SK-N-SH (cell line): Measurements from ENCODE around the gene UBASH3B. TPM values are rescaled to one million over a fixed set of nuclear protein-coding genes. Genes with fewer than 3 reads are reported as not detected.

ENCODE experiments used
- CTCF ChIA-PET: fragments of 300-600, 350-600 bp; formaldehyde crosslinking; extraction: SDS; loops from one replicate; lab custom pipeline; 2021; lab: Yijun Ruan, JAX
- POLR2A ChIA-PET: fragments of 350-600 bp; sonication (Branson Sonifier 250); formaldehyde crosslinking; extraction: SDS; loops from one replicate; lab custom pipeline; 2020; ENCODE audit warnings: antibody characterized with exemption, inconsistent platforms; lab: Yijun Ruan, JAX
- DNase-seq: peaks from one replicate; pipeline ENCODE4 v3.0.0; 2012
- H2AFZ ChIP-seq: fragments of 200-600 bp; sonication (generic); 2 replicates; pipeline ENCODE4 v1.8.1; 2016; ENCODE audit warnings: antibody characterized with exemption, mild to moderate bottlenecking, low read depth
- H3F3A ChIP-seq: fragments of 200-600 bp; sonication (generic); replicated peaks from 2 replicates; pipeline ENCODE3; 2016; ENCODE audit warnings: antibody characterized with exemption, mild to moderate bottlenecking; ENCODE audit not compliant: insufficient read depth
- H3K27ac ChIP-seq, 2 experiments: fragments of 200-500 bp in 1 of 2; fragments of 200-600 bp in 1 of 2; sonication (Bioruptor generic) in 1 of 2; sonication (generic), shearing (Covaris generic) in 1 of 2; 2 replicates each; pipeline versions ENCODE4 v1.5.1 to v1.6.1; 2014 to 2016; ENCODE audit warnings: low read depth in 2 of 2, inconsistent platforms in 1 of 2, low read length in 1 of 2, mild to moderate bottlenecking in 1 of 2, mixed read lengths in 1 of 2
- H3K27me3 ChIP-seq: fragments of 200-600 bp; sonication (generic), shearing (Covaris generic); 2 replicates; pipeline ENCODE4 v1.6.1; 2016; ENCODE audit warnings: mixed run types; ENCODE audit not compliant: insufficient read depth
- H3K36me3 ChIP-seq, 2 experiments: fragments of 200-500 bp in 1 of 2; fragments of 200-600 bp in 1 of 2; sonication (Bioruptor generic) in 1 of 2; sonication (generic) in 1 of 2; replicated peaks in 1 of 2; 2 replicates each; pipeline versions ENCODE3 to v1.5.1; 2014 to 2016; ENCODE audit warnings: low read length in 1 of 2, mild to moderate bottlenecking in 1 of 2; ENCODE audit not compliant: insufficient read depth in 2 of 2, control insufficient read depth in 1 of 2
- H3K4me1 ChIP-seq, 2 experiments: fragments of 200-500 bp in 1 of 2; fragments of 200-600 bp in 1 of 2; sonication (Bioruptor generic) in 1 of 2; sonication (generic), shearing (Covaris generic) in 1 of 2; 2 replicates each; pipeline versions ENCODE4 v1.5.1 to v1.6.1; 2014 to 2016; ENCODE audit warnings: low read depth in 1 of 2, low read length in 1 of 2, mixed run types in 1 of 2; ENCODE audit not compliant: insufficient read depth in 2 of 2, control insufficient read depth in 1 of 2
- H3K4me2 ChIP-seq: fragments of 200-600 bp; sonication (generic), shearing (Covaris generic); 2 replicates; pipeline ENCODE4 v1.6.1; 2017; ENCODE audit warnings: mixed run types
- H3K4me3 ChIP-seq, 2 experiments: fragments of 200-500 bp in 1 of 2; fragments of 200-600 bp in 1 of 2; sonication (Bioruptor generic) in 1 of 2; sonication (generic), shearing (Covaris generic) in 1 of 2; 2 replicates each; pipeline versions ENCODE4 v1.5.1 to v1.8.1; 2014 to 2016; ENCODE audit warnings: low read depth in 2 of 2, inconsistent platforms in 1 of 2, low read length in 1 of 2, mild to moderate bottlenecking in 1 of 2, mixed read lengths in 1 of 2, moderate library complexity in 1 of 2
- H3K79me2 ChIP-seq: fragments of 200-600 bp; sonication (generic); 2 replicates; pipeline ENCODE4 v1.8.1; 2017; ENCODE audit warnings: mild to moderate bottlenecking; ENCODE audit not compliant: insufficient read depth
- H3K9ac ChIP-seq: fragments of 200-600 bp; sonication (generic); 2 replicates; pipeline ENCODE4 v1.6.1; 2017; ENCODE audit warnings: mixed run types
- H3K9me2 ChIP-seq: fragments of 200-600 bp; sonication (generic); 2 replicates; pipeline ENCODE4 v1.6.1; 2017; ENCODE audit warnings: mixed run types
- H3K9me3 ChIP-seq: fragments of 200-600 bp; sonication (generic); 2 replicates; pipeline ENCODE4 v1.6.1; 2017; ENCODE audit warnings: mixed run types, mild to moderate bottlenecking, moderate library complexity
- H4K20me1 ChIP-seq: fragments of 200-600 bp; sonication (generic); 2 replicates; pipeline ENCODE4 v1.6.1; 2017; ENCODE audit warnings: mild to moderate bottlenecking, mixed run types; ENCODE audit not compliant: insufficient read depth
- CHD2 ChIP-seq: fragments of 150-350 bp; IDR thresholded peaks from 2 replicates; pipeline ENCODE4 v1.6.1; 2018; ENCODE audit warnings: low read length; ENCODE audit not compliant: partially characterized antibody
- EP300 ChIP-seq, 2 experiments: IDR thresholded peaks; 2 replicates each; pipeline versions ENCODE4 v1.4.0 to v1.6.1; 2012; ENCODE audit warnings: borderline replicate concordance in 1 of 2, low read depth in 1 of 2, low read length in 1 of 2
- EZH2phosphoT487 ChIP-seq: fragments of 200-600 bp; sonication (generic); IDR thresholded peaks from 2 replicates; pipeline ENCODE4 v1.6.1; 2017; ENCODE audit warnings: low read depth, mixed run types, mild to moderate bottlenecking, antibody characterized with exemption, moderate library complexity, borderline replicate concordance
- FOXJ3 ChIP-seq: sonication (generic); formaldehyde crosslinking; IDR thresholded peaks from 2 replicates; pipeline ENCODE4 v1.5.1; 2020; ENCODE audit warnings: mild to moderate bottlenecking, missing genetic modification reagents
- FOXM1 ChIP-seq: IDR thresholded peaks from 2 replicates; pipeline ENCODE4 v1.4.0; 2012; ENCODE audit warnings: low read depth, mild to moderate bottlenecking
- MEF2A ChIP-seq: IDR thresholded peaks from 2 replicates; pipeline ENCODE4 v1.4.0; 2012; ENCODE audit warnings: low read depth, borderline replicate concordance
- MXI1 ChIP-seq: IDR thresholded peaks from 2 replicates; pipeline ENCODE4 v1.6.1; 2012; ENCODE audit warnings: mild to moderate bottlenecking, low read depth, low read length, improper control_type of control experiment
- NRF1 ChIP-seq: IDR thresholded peaks from 2 replicates; pipeline ENCODE4 v1.6.1; 2012; ENCODE audit warnings: low read depth, mild to moderate bottlenecking, low read length
- RAD21 ChIP-seq: IDR thresholded peaks from 2 replicates; pipeline ENCODE4 v1.6.1; 2012; ENCODE audit warnings: mild to moderate bottlenecking, low read length
- RFX5 ChIP-seq: IDR thresholded peaks from 2 replicates; pipeline ENCODE4 v1.6.1; 2012; ENCODE audit warnings: mild to moderate bottlenecking, improper control_type of control experiment, low read length
- SIN3A ChIP-seq: IDR thresholded peaks from 2 replicates; pipeline ENCODE4 v1.6.1; 2012; ENCODE audit warnings: low read depth, mild to moderate bottlenecking, low read length, moderate library complexity, borderline replicate concordance
- TAF1 ChIP-seq: IDR thresholded peaks from 2 replicates; pipeline ENCODE4 v1.6.1; 2012; ENCODE audit warnings: low read depth, mild to moderate bottlenecking, low read length, moderate library complexity, borderline replicate concordance
- TEAD4 ChIP-seq: IDR thresholded peaks from 2 replicates; pipeline ENCODE4 v1.4.0; 2012; ENCODE audit warnings: mild to moderate bottlenecking, borderline replicate concordance; ENCODE audit not compliant: insufficient read depth
- WGBS: methylation state at CpG from one replicate; pipeline ENCODE4 v1.1.6; 2017; ENCODE audit warnings: low lambda C conversion rate; 5-methylcytosine and 5-hydroxymethylcytosine counted together
- polyA plus RNA-seq, 3 experiments: library from polyadenylated mRNA; depleted of rRNA; stranded (reverse); fragments of >200 nt; gene quantifications; 2 replicates each; pipeline ENCODE4 v1.2.3, GENCODE V29; 2012
- TF ChIP-seq, protein P1 (sequence below): IDR thresholded peaks from 2 replicates; pipeline ENCODE4 v1.4.0; 2012; ENCODE audit warnings: low read depth, borderline replicate concordance
- TF ChIP-seq, protein P2 (sequence below): IDR thresholded peaks from 2 replicates; pipeline ENCODE4 v1.4.0; 2012; ENCODE audit warnings: low read depth, borderline replicate concordance
- TF ChIP-seq, protein P3 (sequence below): fragments of 150-350 bp; IDR thresholded peaks from 2 replicates; pipeline ENCODE4 v1.6.1; 2017; ENCODE audit warnings: antibody characterized with exemption, low read length, low read depth, borderline replicate concordance
- TF ChIP-seq, protein P4 (sequence below): fragments of 200-600 bp; sonication (generic); IDR thresholded peaks from 2 replicates; pipeline ENCODE4 v1.6.1; 2017; ENCODE audit warnings: antibody characterized with exemption, mild to moderate bottlenecking, moderate library complexity

The UBASH3B gene
- polyA plus RNA-seq, 1 of the 3 experiments (the other 2 are of a cell fraction) = 10.4 TPM

DNA sequence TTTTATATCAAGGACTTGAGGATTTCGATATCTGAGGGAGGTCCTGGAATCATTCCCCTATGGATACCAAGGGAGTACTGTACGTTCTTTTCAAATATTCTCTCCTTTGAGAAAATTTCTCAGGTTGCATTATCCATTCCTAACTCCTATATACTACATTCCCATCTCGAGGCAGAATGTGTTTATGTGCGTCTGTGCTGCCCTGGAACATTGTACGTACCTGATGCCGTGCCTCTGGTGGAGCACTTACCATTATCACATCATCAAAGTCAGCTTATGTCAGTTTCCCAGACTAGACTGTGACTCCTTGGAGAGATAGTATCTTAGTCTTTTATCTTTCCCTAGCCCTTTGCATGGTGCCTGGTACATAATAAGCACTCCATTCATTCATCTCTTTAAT is 21.7 kb downstream of the UBASH3B start:
- Histone ChIP-seq H3K4me3 (no peak overlapping the region), H3K4me2 (no peak overlapping the region), H3K4me1 (peaks cover 0 to 13% of the 10 kb centered on the region in 2 experiments; a peak in 1 of 4 replicates), H2AFZ (no peak overlapping the region), H3F3A (peaks cover 6% of the 10 kb centered on the region), H3K27ac (no peak overlapping the region), H3K79me2 (peaks cover 90% of the 10 kb centered on the region), H3K9me2 (no peaks in the 10 kb centered on the region), H4K20me1 (peaks cover 7% of the 10 kb centered on the region; the same call in 1 of the 2 replicates), H3K27me3 (no peaks in the 10 kb centered on the region), H3K36me3 (no peaks in the 10 kb centered on the region), H3K9ac (no peak overlapping the region), H3K9me3 (no peaks in the 10 kb centered on the region)
- ChIA-PET CTCF (no interaction called here), POLR2A (no interaction called here)
- WGBS = 88% methylated on average over 6 of the region's 6 CpGs
- DNase-seq = no peak
- TF ChIP-seq FOXM1 (no peak), CHD2 (no peak), EZH2phosphoT487 (no peak), NRF1 (no peak), MXI1 (no peak), RAD21 (no peak), TEAD4 (no peak), MEF2A (no peak), TAF1 (no peak), EP300 (IDR thresholded peaks at IDR 0.05; ENCODE audit: borderline replicate concordance in 1 of 2, low read depth in 1 of 2, low read length in 1 of 2) (no peak), FOXJ3 (CRISPR knock-in tag) (no peak), SIN3A (no peak), RFX5 (no peak)
- TF ChIP-seq, protein P1, sequence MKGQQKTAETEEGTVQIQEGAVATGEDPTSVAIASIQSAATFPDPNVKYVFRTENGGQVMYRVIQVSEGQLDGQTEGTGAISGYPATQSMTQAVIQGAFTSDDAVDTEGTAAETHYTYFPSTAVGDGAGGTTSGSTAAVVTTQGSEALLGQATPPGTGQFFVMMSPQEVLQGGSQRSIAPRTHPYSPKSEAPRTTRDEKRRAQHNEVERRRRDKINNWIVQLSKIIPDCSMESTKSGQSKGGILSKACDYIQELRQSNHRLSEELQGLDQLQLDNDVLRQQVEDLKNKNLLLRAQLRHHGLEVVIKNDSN = no peak
- TF ChIP-seq, protein P2, sequence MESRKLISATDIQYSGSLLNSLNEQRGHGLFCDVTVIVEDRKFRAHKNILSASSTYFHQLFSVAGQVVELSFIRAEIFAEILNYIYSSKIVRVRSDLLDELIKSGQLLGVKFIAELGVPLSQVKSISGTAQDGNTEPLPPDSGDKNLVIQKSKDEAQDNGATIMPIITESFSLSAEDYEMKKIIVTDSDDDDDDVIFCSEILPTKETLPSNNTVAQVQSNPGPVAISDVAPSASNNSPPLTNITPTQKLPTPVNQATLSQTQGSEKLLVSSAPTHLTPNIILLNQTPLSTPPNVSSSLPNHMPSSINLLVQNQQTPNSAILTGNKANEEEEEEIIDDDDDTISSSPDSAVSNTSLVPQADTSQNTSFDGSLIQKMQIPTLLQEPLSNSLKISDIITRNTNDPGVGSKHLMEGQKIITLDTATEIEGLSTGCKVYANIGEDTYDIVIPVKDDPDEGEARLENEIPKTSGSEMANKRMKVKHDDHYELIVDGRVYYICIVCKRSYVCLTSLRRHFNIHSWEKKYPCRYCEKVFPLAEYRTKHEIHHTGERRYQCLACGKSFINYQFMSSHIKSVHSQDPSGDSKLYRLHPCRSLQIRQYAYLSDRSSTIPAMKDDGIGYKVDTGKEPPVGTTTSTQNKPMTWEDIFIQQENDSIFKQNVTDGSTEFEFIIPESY = no peak
- TF ChIP-seq, protein P3, sequence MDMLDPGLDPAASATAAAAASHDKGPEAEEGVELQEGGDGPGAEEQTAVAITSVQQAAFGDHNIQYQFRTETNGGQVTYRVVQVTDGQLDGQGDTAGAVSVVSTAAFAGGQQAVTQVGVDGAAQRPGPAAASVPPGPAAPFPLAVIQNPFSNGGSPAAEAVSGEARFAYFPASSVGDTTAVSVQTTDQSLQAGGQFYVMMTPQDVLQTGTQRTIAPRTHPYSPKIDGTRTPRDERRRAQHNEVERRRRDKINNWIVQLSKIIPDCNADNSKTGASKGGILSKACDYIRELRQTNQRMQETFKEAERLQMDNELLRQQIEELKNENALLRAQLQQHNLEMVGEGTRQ = no peak
- TF ChIP-seq, protein P4, sequence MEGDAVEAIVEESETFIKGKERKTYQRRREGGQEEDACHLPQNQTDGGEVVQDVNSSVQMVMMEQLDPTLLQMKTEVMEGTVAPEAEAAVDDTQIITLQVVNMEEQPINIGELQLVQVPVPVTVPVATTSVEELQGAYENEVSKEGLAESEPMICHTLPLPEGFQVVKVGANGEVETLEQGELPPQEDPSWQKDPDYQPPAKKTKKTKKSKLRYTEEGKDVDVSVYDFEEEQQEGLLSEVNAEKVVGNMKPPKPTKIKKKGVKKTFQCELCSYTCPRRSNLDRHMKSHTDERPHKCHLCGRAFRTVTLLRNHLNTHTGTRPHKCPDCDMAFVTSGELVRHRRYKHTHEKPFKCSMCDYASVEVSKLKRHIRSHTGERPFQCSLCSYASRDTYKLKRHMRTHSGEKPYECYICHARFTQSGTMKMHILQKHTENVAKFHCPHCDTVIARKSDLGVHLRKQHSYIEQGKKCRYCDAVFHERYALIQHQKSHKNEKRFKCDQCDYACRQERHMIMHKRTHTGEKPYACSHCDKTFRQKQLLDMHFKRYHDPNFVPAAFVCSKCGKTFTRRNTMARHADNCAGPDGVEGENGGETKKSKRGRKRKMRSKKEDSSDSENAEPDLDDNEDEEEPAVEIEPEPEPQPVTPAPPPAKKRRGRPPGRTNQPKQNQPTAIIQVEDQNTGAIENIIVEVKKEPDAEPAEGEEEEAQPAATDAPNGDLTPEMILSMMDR = no peak
